NOMO-1 treated with dmso at 0.1 percent for 144 hours (cell line): ENCODE data around the gene CRACR2A.

Experiments used
- DNase-seq: peaks from one replicate; lab custom pipeline; 2025; ENCODE audit not compliant: unreplicated experiment; lab: John Stamatoyannopoulos, UW

CRACR2A gene

GRCh38 chr12:3622021-3622821 is 130.7 kb downstream of the CRACR2A start:
- DNase-seq, result no peak

GRCh38 chr12:3620856-3621255 is 132.1 kb downstream of the CRACR2A start:
- no peak for DNase-seq

GRCh38 chr12:3617565-3617964 is 135.3 kb downstream of the CRACR2A start:
- no peak for DNase-seq

GRCh38 chr12:3615862-3616261 is 137.0 kb downstream of the CRACR2A start:
- DNase-seq, result no peak

- DNase-seq, result no peak
Observed at GRCh38 chr12:3614806-3615466, 138.0 kb downstream of the CRACR2A start.

GRCh38 chr12:3613641-3614395 is 139.1 kb downstream of the CRACR2A start:
- no peak for DNase-seq

GRCh38 chr12:3611860-3612703 is 140.8 kb downstream of the CRACR2A start:
- DNase-seq, result no peak

GRCh38 chr12:3607821-3608220 is 145.1 kb downstream of the CRACR2A start:
- DNase-seq, result no peak

GRCh38 chr12:3607039-3607720 is 145.7 kb downstream of the CRACR2A start:
- DNase-seq, result no peak

- no peak for DNase-seq
Observed at GRCh38 chr12:3606128-3606527, 146.8 kb downstream of the CRACR2A start.

GRCh38 chr12:3605692-3606091 is 147.2 kb downstream of the CRACR2A start:
- no peak for DNase-seq

- no peak for DNase-seq
Observed at GRCh38 chr12:3604748-3605586, 147.9 kb downstream of the CRACR2A start.

GRCh38 chr12:3604286-3604685 is 148.6 kb downstream of the CRACR2A start:
- no peak for DNase-seq

GRCh38 chr12:3603576-3603975 is 149.3 kb downstream of the CRACR2A start:
- DNase-seq, result no peak

GRCh38 chr12:3602488-3602887 is 150.4 kb downstream of the CRACR2A start:
- no peak for DNase-seq

GRCh38 chr12:3601461-3602150 is 151.3 kb downstream of the CRACR2A start:
- no peak for DNase-seq

- DNase-seq, result no peak
Observed at GRCh38 chr12:3600951-3601350, 152.0 kb downstream of the CRACR2A start.

- DNase-seq, result no peak
Observed at GRCh38 chr12:3600039-3600720, 152.7 kb downstream of the CRACR2A start.
